ENCODE results near the gene SS18L1.

DNA sequence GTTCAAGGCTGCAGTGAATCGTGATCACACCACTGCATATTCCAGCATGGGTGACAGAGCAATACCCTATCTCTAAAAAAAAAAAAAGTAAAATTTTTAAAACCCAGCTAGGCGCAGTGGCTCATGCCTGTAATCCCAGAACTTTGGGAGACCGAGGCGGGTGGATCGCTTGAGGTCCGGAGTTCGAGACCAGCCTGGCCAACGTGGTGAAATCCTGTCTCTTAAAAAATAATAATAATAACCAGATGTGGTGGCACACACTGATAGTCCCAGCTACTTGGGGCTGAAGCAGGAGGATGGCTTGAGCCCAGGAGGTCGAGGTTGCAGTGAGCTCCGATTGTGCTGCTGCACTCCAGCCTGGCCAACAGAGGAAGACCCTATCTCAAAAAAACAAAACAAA, 52.7 kb downstream of the SS18L1 start:
- TF ChIP-seq CTCF (conservative IDR thresholded peaks at IDR 0.05; ENCODE audit: low read depth, low read length) (no peak), EZH2 (IDR thresholded peaks at IDR 0.05; ENCODE audit: borderline replicate concordance, low read depth, low read length, poor library complexity, severe bottlenecking) (no peak)

All from A673 (cell line).